HepG2 (cell line): ENCODE measurements around the gene TMEM61. TPM values are rescaled to one million over a fixed set of nuclear protein-coding genes. Genes with fewer than 3 reads are reported as not detected.

Experiments
- FOXO1 ChIP-seq: sonication (generic); formaldehyde crosslinking; IDR thresholded peaks from 2 replicates; pipeline ENCODE4 v1.4.0; 2020; ENCODE audit warnings: missing genetic modification reagents
- HNF4A ChIP-seq: sonication (generic); formaldehyde crosslinking; IDR thresholded peaks from 2 replicates; pipeline ENCODE4 v1.4.0; 2020; ENCODE audit warnings: missing genetic modification reagents
- HNF4G ChIP-seq, 2 experiments: sonication (generic) in 1 of 2; formaldehyde crosslinking in 1 of 2; IDR thresholded peaks; 2 replicates each; pipeline versions ENCODE4 v1.4.0 to v1.6.1; 2011 to 2020; ENCODE audit warnings: borderline replicate concordance in 2 of 2, low read depth in 2 of 2, mild to moderate bottlenecking in 2 of 2, low read length in 1 of 2, missing genetic modification reagents in 1 of 2, moderate library complexity in 1 of 2
- HOMEZ ChIP-seq: IDR thresholded peaks from 2 replicates; pipeline ENCODE4 v1.6.1; 2016; ENCODE audit warnings: low read depth
- KDM2A ChIP-seq: sonication (generic); formaldehyde crosslinking; IDR thresholded peaks from 2 replicates; pipeline ENCODE4 v1.4.0; 2020; ENCODE audit warnings: low read depth, missing genetic modification reagents, borderline replicate concordance
- KDM6A ChIP-seq: IDR thresholded peaks from 2 replicates; pipeline ENCODE4 v1.6.1; 2016; ENCODE audit warnings: low read depth
- MAZ ChIP-seq, 2 experiments: sonication (generic) in 1 of 2; formaldehyde crosslinking in 1 of 2; IDR thresholded peaks; 2 replicates each; pipeline versions ENCODE4 v1.5.0 to v1.6.1; 2012 to 2020; ENCODE audit warnings: low read depth in 2 of 2, mild to moderate bottlenecking in 2 of 2, borderline replicate concordance in 1 of 2, improper control_type of control experiment in 1 of 2, low read length in 1 of 2, missing genetic modification reagents in 1 of 2, moderate library complexity in 1 of 2
- MED1 ChIP-seq: sonication (generic); formaldehyde crosslinking; IDR thresholded peaks from 2 replicates; pipeline ENCODE4 v1.4.0; 2020; ENCODE audit warnings: missing genetic modification reagents
- MEIS2 ChIP-seq: sonication (generic); formaldehyde crosslinking; IDR thresholded peaks from 2 replicates; pipeline ENCODE4 v1.9.0; 2021; ENCODE audit warnings: mild to moderate bottlenecking, missing genetic modification reagents
- NFE2L2 ChIP-seq: fragments of 150-350 bp; IDR thresholded peaks from 2 replicates; pipeline ENCODE4 v1.6.1; 2014; ENCODE audit warnings: low read length
- ONECUT2 ChIP-seq: sonication (generic); formaldehyde crosslinking; IDR thresholded peaks from 2 replicates; pipeline ENCODE4 v1.4.0; 2020; ENCODE audit warnings: missing genetic modification reagents
- RXRB ChIP-seq: IDR thresholded peaks from 2 replicates; pipeline ENCODE4 v1.6.1; 2016; ENCODE audit warnings: borderline replicate concordance, missing genetic modification reagents, missing compliant biosample characterization
- SOX6 ChIP-seq, 2 experiments: fragments of 450-650 bp in 1 of 2; sonication (generic) in 1 of 2; formaldehyde crosslinking in 1 of 2; IDR thresholded peaks; 2 replicates each; pipeline versions ENCODE4 v1.4.0 to v1.6.1; 2017 to 2020; ENCODE audit warnings: antibody characterized with exemption in 1 of 2, mild to moderate bottlenecking in 1 of 2, missing genetic modification reagents in 1 of 2
- SP4 ChIP-seq: sonication (generic); formaldehyde crosslinking; IDR thresholded peaks from 2 replicates; pipeline ENCODE4 v1.8.1; 2023; ENCODE audit warnings: mild to moderate bottlenecking, missing genetic modification reagents
- STAG1 ChIP-seq: sonication (generic); formaldehyde crosslinking; IDR thresholded peaks from 2 replicates; pipeline ENCODE4 v1.4.0; 2020; ENCODE audit warnings: missing genetic modification reagents
- TARDBP ChIP-seq: sonication (generic); formaldehyde crosslinking; IDR thresholded peaks from 2 replicates; pipeline ENCODE4 v1.8.0; 2022; ENCODE audit warnings: mild to moderate bottlenecking, missing genetic modification reagents
- TFDP2 ChIP-seq: sonication (generic); formaldehyde crosslinking; IDR thresholded peaks from 2 replicates; pipeline ENCODE4 v1.4.0; 2020; ENCODE audit warnings: missing genetic modification reagents
- TMF1 ChIP-seq: sonication (generic); formaldehyde crosslinking; IDR thresholded peaks from 2 replicates; pipeline ENCODE4 v1.8.1; 2022; ENCODE audit warnings: low read depth, missing genetic modification reagents
- TOPORS ChIP-seq: sonication (generic); formaldehyde crosslinking; IDR thresholded peaks from 2 replicates; pipeline ENCODE4 v1.8.0; 2023; ENCODE audit warnings: mild to moderate bottlenecking, missing genetic modification reagents
- ZFP90 ChIP-seq: sonication (generic); formaldehyde crosslinking; IDR thresholded peaks from 2 replicates; pipeline ENCODE4 v1.8.0; 2022; ENCODE audit warnings: missing genetic modification reagents, mild to moderate bottlenecking, inconsistent platforms, borderline replicate concordance
- ZNF614 ChIP-seq: IDR thresholded peaks from 2 replicates; pipeline ENCODE4 v1.6.1; 2018; ENCODE audit warnings: missing biosample characterization, missing genetic modification reagents, inconsistent platforms, borderline replicate concordance
- polyA plus RNA-seq, 8 experiments: library from polyadenylated mRNA; depleted of rRNA in 3 of 8; stranded (reverse) in 7 of 8; unstranded in 1 of 8; fragments of >200 nt; fragmentation: Illumina TruSeq in 4 of 8; extraction: Trizol in 4 of 8; gene quantifications; 2 replicates each; pipeline versions ENCODE4 v1.2.1 to v1.2.3, GENCODE V29; 2011 to 2016; ENCODE audit warnings: low read depth in 4 of 8, missing spikeins in 1 of 8, mixed read lengths in 1 of 8; ENCODE audit not compliant: insufficient read depth in 1 of 8
- total RNA-seq, 5 experiments: library from RNA; depleted of rRNA; stranded (reverse); fragments of >200 nt; fragmentation: Illumina TruSeq; extraction: Trizol; gene quantifications; 2 replicates each; pipeline ENCODE4 v1.2.3, GENCODE V29; 2016; ENCODE audit warnings: low read depth in 1 of 5
- TF ChIP-seq, protein P1 (sequence below): sonication (generic); formaldehyde crosslinking; IDR thresholded peaks from 2 replicates; pipeline ENCODE4 v1.4.0; 2020; ENCODE audit warnings: missing genetic modification reagents, borderline replicate concordance
- TF ChIP-seq, protein P2 (sequence below): sonication (generic); formaldehyde crosslinking; IDR thresholded peaks from 2 replicates; pipeline ENCODE4 v1.4.0; 2020; ENCODE audit warnings: missing genetic modification reagents, low read depth, mild to moderate bottlenecking, borderline replicate concordance

TMEM61 gene
- total and polyA plus RNA-seq, 2 of the 13 experiments (the other 11 are each of a cell fraction or from before 2014, with no cell fraction given) = not detected

DNA sequence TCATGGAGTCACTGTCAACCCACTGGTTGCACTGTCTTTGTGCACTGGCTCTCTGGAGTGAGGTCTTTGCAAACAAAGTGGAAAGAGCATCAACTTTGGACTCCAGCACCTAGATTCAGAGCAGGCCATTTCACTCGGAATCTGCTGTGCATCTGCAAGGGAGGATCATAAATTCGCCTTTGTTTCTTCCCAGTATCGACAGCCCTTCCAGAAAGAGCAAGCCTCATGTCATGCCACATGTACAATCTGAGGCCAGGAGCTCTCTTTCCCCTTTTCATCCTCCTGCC lies 58.1 kb downstream of the TMEM61 start (continued):
- TF ChIP-seq HOMEZ = peak; percentile 54; the same call in 1 of the 2 replicates
- 0 out of 2 replicates have a peak, but pooled peaks have one; percentile 51 for TF ChIP-seq ZFP90
- no peak for TF ChIP-seq TOPORS (CRISPR knock-in tag)
- TF ChIP-seq, protein P1, sequence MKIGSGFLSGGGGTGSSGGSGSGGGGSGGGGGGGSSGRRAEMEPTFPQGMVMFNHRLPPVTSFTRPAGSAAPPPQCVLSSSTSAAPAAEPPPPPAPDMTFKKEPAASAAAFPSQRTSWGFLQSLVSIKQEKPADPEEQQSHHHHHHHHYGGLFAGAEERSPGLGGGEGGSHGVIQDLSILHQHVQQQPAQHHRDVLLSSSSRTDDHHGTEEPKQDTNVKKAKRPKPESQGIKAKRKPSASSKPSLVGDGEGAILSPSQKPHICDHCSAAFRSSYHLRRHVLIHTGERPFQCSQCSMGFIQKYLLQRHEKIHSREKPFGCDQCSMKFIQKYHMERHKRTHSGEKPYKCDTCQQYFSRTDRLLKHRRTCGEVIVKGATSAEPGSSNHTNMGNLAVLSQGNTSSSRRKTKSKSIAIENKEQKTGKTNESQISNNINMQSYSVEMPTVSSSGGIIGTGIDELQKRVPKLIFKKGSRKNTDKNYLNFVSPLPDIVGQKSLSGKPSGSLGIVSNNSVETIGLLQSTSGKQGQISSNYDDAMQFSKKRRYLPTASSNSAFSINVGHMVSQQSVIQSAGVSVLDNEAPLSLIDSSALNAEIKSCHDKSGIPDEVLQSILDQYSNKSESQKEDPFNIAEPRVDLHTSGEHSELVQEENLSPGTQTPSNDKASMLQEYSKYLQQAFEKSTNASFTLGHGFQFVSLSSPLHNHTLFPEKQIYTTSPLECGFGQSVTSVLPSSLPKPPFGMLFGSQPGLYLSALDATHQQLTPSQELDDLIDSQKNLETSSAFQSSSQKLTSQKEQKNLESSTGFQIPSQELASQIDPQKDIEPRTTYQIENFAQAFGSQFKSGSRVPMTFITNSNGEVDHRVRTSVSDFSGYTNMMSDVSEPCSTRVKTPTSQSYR (CRISPR knock-in tag) = no peak
- 0 out of 2 replicates have a peak, but pooled peaks have one; percentile 21 for TF ChIP-seq FOXO1 (CRISPR knock-in tag)
- peak; percentile 81 for TF ChIP-seq HNF4A (CRISPR knock-in tag)
- TF ChIP-seq ONECUT2 (CRISPR knock-in tag) = 0 out of 2 replicates have a peak, but pooled peaks have one; percentile 20
- peak; percentile 59 for TF ChIP-seq HNF4G (IDR thresholded peaks at IDR 0.05; ENCODE audit: borderline replicate concordance, low read depth, low read length)
- TF ChIP-seq HNF4G (CRISPR knock-in tag; IDR thresholded peaks at IDR 0.05; ENCODE audit: borderline replicate concordance, low read depth) = no peak
- 0 out of 2 replicates have a peak, but pooled peaks have one; percentile 10 for TF ChIP-seq SP4 (CRISPR knock-in tag)
- TF ChIP-seq RXRB = 0 out of 2 replicates have a peak, but pooled peaks have one; percentile 8
- TF ChIP-seq MED1 (CRISPR knock-in tag) = 0 out of 2 replicates have a peak, but pooled peaks have one; percentile 9
- TF ChIP-seq MAZ (IDR thresholded peaks at IDR 0.05; ENCODE audit: borderline replicate concordance, low read depth, low read length) = no peak
- 0 out of 2 replicates have a peak, but pooled peaks have one; percentile 13 for TF ChIP-seq MAZ (CRISPR knock-in tag; IDR thresholded peaks at IDR 0.05; ENCODE audit: low read depth)
- TF ChIP-seq, protein P2, sequence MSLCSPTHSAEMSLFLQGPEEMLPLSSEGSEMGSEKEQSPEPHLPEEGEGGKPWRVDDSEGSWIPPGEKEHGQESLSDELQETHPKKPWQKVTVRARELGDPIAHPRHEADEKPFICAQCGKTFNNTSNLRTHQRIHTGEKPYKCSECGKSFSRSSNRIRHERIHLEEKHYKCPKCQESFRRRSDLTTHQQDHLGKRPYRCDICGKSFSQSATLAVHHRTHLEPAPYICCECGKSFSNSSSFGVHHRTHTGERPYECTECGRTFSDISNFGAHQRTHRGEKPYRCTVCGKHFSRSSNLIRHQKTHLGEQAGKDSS (CRISPR knock-in tag) = peak; percentile 17; the same call in 1 of the 2 replicates
- 0 out of 2 replicates have a peak, but pooled peaks have one; percentile 17 for TF ChIP-seq KDM2A (CRISPR knock-in tag)
- 0 out of 2 replicates have a peak, but pooled peaks have one; percentile 22 for TF ChIP-seq TFDP2 (CRISPR knock-in tag)
- no peak for TF ChIP-seq SOX6 (IDR thresholded peaks at IDR 0.05)
- no peak for TF ChIP-seq SOX6 (CRISPR knock-in tag; IDR thresholded peaks at IDR 0.05)
- TF ChIP-seq TARDBP (CRISPR knock-in tag) = 0 out of 2 replicates have a peak, but pooled peaks have one; percentile 34
- TF ChIP-seq NFE2L2 = no peak
- TF ChIP-seq KDM6A (CRISPR knock-in tag) = 0 out of 2 replicates have a peak, but pooled peaks have one; percentile 12
- TF ChIP-seq MEIS2 (CRISPR knock-in tag) = 0 out of 2 replicates have a peak, but pooled peaks have one; percentile 46
- peak; percentile 24; the same call in 1 of the 2 replicates for TF ChIP-seq ZNF614
- peak; percentile 10; the same call in 1 of the 2 replicates for TF ChIP-seq STAG1 (CRISPR knock-in tag)
- 0 out of 2 replicates have a peak, but pooled peaks have one; percentile 44 for TF ChIP-seq TMF1 (CRISPR knock-in tag)
